HT-29 (cell line): Measurements from ENCODE around the gene MS4A15. TPM values are rescaled to one million over a fixed set of nuclear protein-coding genes. Genes with fewer than 3 reads are reported as not detected.
A peak's percentile ranks its signal among the peaks of the same experiment; 100 is the strongest.
"Not testable (repeated sequence)": the region's sequence is repeated elsewhere in the genome, so short reads cannot be mapped to it uniquely, and the experiment has no call there.

ENCODE experiments used
- DNase-seq: peaks from one replicate; pipeline ENCODE4 v3.0.0-alpha.2; 2015; ENCODE audit warnings: low spot score
- total RNA-seq: library from RNA; depleted of rRNA; stranded (reverse); fragments of >200 nt; shearing (Covaris generic); gene quantifications from 2 replicates; pipeline ENCODE4 v1.2.3, GENCODE V29; 2014

Gene MS4A15
- total RNA-seq, 1 experiment from 2014 or later = not detected

- no peak for DNase-seq
Observed at GRCh38 chr11:60754887-60755286, 1.8 kb upstream of the MS4A15 start.

GRCh38 chr11:60757231-60757800 is 649 bp downstream of the MS4A15 start:
- DNase-seq = no peak

DNA sequence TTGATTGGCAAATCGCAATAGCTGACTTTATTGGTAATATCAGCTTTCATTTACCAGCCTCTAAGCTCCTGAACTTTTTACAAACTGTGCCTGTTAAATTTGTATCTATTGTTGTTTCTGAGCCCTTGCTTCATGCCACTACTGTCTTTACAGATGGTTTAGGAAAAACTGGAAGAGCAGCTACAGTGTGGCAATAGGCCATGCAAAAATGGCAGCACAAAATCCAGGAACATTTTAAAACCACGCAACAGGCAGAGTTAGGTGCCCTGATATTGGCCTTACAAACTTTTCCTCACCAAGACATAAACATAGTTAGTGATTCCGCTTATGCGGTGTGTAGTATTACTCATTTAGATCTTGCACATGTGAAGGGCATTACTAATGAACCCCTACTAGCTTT is 2.0 kb downstream of the MS4A15 start:
- not testable (repeated sequence) for DNase-seq

GRCh38 chr11:60759438-60760225 is 3.0 kb downstream of the MS4A15 start:
- not testable (repeated sequence) for DNase-seq

DNA sequence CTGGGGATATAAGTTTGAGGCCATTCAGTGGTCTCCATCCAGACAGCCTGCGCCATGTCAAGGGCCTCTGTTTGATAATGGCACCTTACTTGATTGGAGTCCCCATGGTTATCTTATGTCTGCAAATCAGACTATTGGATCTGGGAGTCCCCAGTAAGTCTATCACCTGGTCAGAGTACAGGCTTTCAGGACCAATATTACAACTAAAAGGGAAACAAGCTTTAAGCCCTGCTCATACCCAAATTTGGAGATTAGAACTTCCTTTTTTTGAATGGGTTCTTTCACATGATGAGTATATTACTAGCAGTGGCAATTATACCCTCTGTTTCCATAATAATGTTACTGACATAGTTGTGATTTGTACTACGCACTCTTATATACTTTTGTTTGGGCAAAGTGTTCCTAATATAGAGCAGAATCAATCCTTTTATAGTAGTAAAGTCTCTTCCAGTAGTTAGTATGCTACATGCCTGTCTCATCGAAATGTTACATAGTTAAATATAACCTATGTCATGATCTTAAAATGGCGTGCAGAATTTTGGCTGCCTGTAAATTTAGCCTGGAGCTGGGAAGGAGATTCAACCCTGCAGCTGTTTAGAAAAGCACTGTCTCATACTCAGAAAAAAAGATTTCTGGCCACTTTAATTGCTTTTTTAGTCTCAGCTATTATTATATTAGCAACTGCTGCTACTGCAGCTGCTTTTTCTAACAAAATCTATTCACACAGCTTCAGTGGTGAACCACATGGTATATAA is 4.9 kb downstream of the MS4A15 start:
- DNase-seq = no peak

- peak; percentile 43 for DNase-seq
Observed at GRCh38 chr11:60762851-60763691, 6.4 kb downstream of the MS4A15 start.

GRCh38 chr11:60763692-60764369 is 7.2 kb downstream of the MS4A15 start:
- no peak for DNase-seq

DNA sequence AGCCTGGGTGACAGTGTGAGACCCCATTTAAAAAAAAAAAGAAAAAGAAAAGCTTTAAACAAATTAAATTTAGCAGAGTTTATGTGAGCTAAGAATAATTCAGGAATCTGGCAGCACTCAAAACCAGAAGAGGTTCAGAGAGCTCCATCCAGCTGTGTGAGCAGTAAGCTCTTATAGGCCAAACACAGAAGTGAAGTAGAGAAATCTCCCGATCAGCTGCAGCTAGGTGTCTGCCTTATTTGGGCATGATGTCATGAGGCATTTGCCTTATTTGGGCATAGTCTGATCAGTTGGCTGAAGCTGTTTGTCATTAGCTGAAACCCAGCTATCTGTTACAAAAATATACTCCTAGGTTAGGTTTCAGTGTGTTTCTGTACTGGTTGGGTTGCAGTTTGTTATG is 8.2 kb downstream of the MS4A15 start:
- DNase-seq = no peak

DNA sequence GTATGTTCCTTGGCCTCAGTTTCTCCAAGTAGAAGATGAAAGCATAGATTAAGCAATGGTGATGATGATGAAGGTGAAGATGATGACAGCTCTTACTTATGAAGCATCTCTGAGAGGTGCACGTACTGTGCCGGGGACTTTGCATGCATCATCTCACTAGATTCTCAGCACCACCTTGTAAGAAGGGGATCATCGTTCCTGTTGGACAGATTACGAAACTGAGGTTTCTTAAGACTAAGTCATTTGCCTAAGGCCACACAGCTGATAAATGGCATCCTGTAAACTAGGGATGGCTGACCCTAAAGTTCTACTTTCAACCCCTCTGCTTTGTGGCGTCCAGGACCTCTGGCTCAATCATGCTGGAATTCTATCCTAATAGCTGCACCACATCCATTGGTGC is 8.7 kb downstream of the MS4A15 start:
- DNase-seq = no peak

DNA sequence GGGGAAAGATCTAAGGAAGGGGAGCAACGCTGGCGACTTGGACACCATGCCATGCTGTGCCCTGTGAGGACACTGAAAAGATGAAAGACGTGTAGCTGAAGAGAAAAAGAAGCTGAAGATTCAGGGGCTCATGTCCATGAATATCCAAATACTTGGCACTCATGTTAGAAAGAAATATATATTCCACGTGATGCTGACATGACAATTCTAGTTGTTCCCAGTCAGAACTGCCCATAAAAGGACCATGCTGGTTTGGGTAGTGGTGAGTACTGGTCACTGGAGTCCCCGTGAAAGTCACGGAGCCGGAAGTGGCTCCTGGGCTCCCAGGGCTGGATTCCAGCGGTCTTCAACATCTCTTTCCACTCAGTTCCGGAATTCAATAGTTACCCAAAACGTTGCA is 9.9 kb downstream of the MS4A15 start:
- no peak for DNase-seq

- DNase-seq = no peak
Observed at GRCh38 chr11:60767388-60767811, 10.7 kb downstream of the MS4A15 start.

DNA sequence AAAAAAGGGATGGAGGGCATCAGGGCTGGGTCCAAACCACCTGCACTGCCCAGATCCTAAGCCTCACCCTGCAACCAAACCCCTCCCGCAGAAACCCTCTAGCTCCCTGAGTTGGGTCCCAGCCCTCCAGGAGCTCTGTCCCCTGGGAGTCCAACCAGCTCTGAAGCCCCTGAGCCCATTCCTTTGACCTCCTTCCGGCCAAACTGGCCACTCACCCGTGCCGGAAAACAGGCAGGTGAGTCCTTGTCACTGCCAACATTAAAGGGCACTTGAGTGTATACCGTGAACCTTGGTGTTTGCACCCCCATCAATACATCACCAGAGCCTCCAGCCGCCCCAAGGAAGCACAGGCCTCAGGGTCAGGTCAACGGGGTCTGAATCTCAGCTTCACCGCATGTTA is 11.5 kb downstream of the MS4A15 start:
- DNase-seq = no peak

DNA sequence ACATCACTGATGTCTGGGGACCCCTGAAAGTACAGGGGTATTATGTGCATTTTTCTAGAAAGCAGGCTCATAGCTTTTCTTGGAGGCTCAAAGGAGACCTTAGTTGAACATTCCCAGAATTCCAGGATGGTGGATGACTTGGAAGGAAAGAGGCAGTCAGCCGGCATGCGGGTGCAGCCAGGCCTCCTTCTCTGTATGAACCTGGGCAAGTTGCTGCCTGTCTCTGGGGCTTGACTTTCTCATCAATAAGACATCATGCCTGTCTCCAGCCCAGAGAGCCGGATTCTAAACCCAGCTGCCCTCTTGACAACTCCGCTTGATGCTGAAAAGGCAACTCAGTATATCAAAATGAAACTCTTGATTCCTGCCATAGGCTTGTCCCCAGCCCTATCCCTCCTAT is 12.6 kb downstream of the MS4A15 start:
- no peak for DNase-seq

- no peak for DNase-seq
Observed at GRCh38 chr11:60769811-60770210, 13.1 kb downstream of the MS4A15 start.

- no peak for DNase-seq
Observed at GRCh38 chr11:60771146-60771545, 14.5 kb downstream of the MS4A15 start.

- DNase-seq = no peak
Observed at GRCh38 chr11:60771879-60772525, 15.3 kb downstream of the MS4A15 start.

GRCh38 chr11:60772666-60773065 is 16.0 kb downstream of the MS4A15 start:
- no peak for DNase-seq

DNA sequence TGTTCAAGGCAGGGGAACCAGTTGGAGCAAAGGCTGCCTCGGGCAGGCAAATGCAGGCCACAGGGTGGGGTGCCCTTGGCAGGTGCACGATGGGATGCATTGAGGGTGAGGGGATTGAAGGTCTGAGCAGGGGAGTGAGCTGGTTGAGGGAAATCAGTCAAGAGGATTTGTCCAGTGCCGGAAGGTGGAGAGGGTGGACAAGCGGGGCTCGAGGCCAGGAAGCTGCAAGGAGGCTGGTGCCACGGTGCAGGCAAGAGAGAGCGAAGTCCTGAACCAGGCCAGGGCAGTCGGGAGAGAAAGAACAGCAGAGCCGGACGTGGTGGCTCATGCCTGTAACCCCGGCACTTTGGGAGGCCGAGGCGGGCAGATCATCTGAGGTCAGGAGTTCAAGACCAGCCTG is 18.1 kb downstream of the MS4A15 start:
- no peak for DNase-seq

GRCh38 chr11:60775420-60775961 is 18.8 kb downstream of the MS4A15 start:
- DNase-seq = peak; percentile 93

DNA sequence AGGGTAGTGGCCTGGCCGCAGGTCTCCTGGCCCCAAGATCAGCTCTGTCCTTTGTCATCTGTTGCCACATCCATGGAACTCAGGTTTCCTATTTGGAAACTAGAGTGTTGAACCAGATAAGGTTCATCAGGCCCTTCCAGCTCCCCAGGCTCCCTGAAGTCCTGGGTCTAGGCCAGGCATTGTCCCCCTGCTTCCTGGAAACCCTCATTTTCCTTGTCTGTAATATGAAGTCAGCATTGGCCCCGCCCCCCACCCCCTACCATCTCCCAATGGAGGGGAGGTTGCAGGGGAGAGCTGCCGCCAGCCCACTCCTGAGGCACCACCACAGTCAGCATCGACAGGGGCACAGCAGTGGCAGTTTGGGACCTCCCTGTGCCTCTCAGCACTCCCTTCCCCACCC is 19.5 kb downstream of the MS4A15 start:
- no peak for DNase-seq
